Measurements from ENCODE around the gene KIAA0513.

DNA sequence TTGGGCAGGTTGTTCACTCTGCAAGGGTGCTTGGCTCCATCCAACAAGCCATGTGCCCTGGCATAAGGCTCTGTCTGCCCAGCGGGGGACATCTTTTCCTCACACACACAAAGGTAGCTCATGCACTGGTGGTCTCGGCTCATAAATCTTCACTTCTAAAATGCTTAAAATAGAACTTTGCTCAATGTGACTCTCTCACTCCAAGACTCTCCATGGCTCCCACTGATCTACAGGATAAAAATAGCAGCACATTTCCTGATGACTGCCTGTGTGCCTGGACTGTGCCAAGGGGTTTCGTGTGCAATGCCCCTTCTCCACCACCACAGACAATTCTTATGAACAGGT, 99.8 kb downstream of the KIAA0513 start:
- TF ChIP-seq, protein P1, sequence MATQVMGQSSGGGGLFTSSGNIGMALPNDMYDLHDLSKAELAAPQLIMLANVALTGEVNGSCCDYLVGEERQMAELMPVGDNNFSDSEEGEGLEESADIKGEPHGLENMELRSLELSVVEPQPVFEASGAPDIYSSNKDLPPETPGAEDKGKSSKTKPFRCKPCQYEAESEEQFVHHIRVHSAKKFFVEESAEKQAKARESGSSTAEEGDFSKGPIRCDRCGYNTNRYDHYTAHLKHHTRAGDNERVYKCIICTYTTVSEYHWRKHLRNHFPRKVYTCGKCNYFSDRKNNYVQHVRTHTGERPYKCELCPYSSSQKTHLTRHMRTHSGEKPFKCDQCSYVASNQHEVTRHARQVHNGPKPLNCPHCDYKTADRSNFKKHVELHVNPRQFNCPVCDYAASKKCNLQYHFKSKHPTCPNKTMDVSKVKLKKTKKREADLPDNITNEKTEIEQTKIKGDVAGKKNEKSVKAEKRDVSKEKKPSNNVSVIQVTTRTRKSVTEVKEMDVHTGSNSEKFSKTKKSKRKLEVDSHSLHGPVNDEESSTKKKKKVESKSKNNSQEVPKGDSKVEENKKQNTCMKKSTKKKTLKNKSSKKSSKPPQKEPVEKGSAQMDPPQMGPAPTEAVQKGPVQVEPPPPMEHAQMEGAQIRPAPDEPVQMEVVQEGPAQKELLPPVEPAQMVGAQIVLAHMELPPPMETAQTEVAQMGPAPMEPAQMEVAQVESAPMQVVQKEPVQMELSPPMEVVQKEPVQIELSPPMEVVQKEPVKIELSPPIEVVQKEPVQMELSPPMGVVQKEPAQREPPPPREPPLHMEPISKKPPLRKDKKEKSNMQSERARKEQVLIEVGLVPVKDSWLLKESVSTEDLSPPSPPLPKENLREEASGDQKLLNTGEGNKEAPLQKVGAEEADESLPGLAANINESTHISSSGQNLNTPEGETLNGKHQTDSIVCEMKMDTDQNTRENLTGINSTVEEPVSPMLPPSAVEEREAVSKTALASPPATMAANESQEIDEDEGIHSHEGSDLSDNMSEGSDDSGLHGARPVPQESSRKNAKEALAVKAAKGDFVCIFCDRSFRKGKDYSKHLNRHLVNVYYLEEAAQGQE (IDR thresholded peaks at IDR 0.05; ENCODE audit: insufficient read depth in 1 of 2, low read depth in 2 of 2, low read length in 1 of 2): no peak
- TF ChIP-seq, protein P2, sequence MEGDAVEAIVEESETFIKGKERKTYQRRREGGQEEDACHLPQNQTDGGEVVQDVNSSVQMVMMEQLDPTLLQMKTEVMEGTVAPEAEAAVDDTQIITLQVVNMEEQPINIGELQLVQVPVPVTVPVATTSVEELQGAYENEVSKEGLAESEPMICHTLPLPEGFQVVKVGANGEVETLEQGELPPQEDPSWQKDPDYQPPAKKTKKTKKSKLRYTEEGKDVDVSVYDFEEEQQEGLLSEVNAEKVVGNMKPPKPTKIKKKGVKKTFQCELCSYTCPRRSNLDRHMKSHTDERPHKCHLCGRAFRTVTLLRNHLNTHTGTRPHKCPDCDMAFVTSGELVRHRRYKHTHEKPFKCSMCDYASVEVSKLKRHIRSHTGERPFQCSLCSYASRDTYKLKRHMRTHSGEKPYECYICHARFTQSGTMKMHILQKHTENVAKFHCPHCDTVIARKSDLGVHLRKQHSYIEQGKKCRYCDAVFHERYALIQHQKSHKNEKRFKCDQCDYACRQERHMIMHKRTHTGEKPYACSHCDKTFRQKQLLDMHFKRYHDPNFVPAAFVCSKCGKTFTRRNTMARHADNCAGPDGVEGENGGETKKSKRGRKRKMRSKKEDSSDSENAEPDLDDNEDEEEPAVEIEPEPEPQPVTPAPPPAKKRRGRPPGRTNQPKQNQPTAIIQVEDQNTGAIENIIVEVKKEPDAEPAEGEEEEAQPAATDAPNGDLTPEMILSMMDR (IDR thresholded peaks at IDR 0.05): no peak
- TF ChIP-seq POLR2AphosphoS5 (IDR thresholded peaks at IDR 0.05; ENCODE audit: low read depth, low read length): no peak
